Panc1 (cell line): ENCODE data around the gene KCNMB2.

ENCODE experiments used
- POLR2AphosphoS5 ChIP-seq: IDR thresholded peaks from 2 replicates; pipeline ENCODE4 v1.6.1; 2012; ENCODE audit warnings: mild to moderate bottlenecking, low read depth, low read length, moderate library complexity
- REST ChIP-seq, 2 experiments: IDR thresholded peaks; 2 replicates each; pipeline ENCODE4 v1.6.1; 2011 to 2012; ENCODE audit warnings: low read depth in 2 of 2, control low read depth in 1 of 2, low read length in 1 of 2, mild to moderate bottlenecking in 1 of 2, moderate library complexity in 1 of 2; ENCODE audit not compliant: insufficient read depth in 1 of 2
- SIN3A ChIP-seq: IDR thresholded peaks from 2 replicates; pipeline ENCODE4 v1.6.1; 2012; ENCODE audit warnings: low read depth, mild to moderate bottlenecking, low read length, moderate library complexity, borderline replicate concordance; ENCODE audit not compliant: insufficient read depth
- TCF7L2 ChIP-seq: IDR thresholded peaks from 2 replicates; pipeline ENCODE4 v1.6.1; 2011; ENCODE audit warnings: mild to moderate bottlenecking, low read depth, low read length, inconsistent platforms
- TF ChIP-seq, protein P1 (sequence below): fragments of 450-650 bp; IDR thresholded peaks from 2 replicates; pipeline ENCODE4 v1.5.1; 2017; ENCODE audit warnings: mild to moderate bottlenecking

DNA sequence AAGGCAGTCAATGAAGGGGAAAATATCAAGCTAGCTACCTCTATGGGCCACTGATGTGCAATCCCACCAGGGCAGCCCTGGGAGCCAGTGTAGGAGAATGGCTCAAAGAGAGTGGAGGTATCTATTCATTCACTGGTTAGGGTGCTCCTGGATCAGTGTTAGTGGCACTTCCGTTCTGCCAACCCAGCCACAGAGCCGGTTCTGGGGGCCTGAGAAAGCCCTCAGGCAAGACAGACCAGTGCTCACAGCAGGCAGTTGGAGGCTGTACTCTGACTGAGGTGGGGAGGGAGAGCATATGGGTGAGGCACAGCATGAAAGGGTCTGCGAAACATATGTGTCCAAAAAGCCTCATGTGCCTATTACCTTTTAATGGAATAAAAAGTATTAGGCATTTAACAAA lies 109.3 kb downstream of the KCNMB2 start:
- TF ChIP-seq REST (IDR thresholded peaks at IDR 0.05; ENCODE audit: insufficient read depth in 1 of 2, low read depth in 2 of 2, low read length in 1 of 2) (no peak), TCF7L2 (no peak), POLR2AphosphoS5 (no peak), SIN3A (no peak)
- TF ChIP-seq, protein P1, sequence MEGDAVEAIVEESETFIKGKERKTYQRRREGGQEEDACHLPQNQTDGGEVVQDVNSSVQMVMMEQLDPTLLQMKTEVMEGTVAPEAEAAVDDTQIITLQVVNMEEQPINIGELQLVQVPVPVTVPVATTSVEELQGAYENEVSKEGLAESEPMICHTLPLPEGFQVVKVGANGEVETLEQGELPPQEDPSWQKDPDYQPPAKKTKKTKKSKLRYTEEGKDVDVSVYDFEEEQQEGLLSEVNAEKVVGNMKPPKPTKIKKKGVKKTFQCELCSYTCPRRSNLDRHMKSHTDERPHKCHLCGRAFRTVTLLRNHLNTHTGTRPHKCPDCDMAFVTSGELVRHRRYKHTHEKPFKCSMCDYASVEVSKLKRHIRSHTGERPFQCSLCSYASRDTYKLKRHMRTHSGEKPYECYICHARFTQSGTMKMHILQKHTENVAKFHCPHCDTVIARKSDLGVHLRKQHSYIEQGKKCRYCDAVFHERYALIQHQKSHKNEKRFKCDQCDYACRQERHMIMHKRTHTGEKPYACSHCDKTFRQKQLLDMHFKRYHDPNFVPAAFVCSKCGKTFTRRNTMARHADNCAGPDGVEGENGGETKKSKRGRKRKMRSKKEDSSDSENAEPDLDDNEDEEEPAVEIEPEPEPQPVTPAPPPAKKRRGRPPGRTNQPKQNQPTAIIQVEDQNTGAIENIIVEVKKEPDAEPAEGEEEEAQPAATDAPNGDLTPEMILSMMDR, result no peak
